Karpas-422 (cell line): ENCODE data around the gene WDR62. TPM values are rescaled to one million over a fixed set of nuclear protein-coding genes. Genes with fewer than 3 reads are reported as not detected.

Experiments used
- DNase-seq: peaks from one replicate; pipeline ENCODE4 v3.0.0-alpha.2; 2015
- H2AFZ ChIP-seq: fragments of 200-600 bp; sonication (generic); 2 replicates; pipeline ENCODE4 v1.6.1; 2014; ENCODE audit warnings: antibody characterized with exemption, low read length, mixed read lengths
- H3K27ac ChIP-seq: fragments of 200-600 bp; sonication (generic); 2 replicates; pipeline ENCODE4 v1.5.1; 2014; ENCODE audit warnings: mild to moderate bottlenecking, low read length, moderate library complexity
- H3K27me3 ChIP-seq: fragments of 200-600 bp; sonication (generic); 2 replicates; pipeline ENCODE4 v1.6.1; 2014; ENCODE audit warnings: low read length, mixed read lengths
- H3K36me3 ChIP-seq: fragments of 200-600 bp; sonication (generic); 2 replicates; pipeline ENCODE4 v1.6.1; 2014; ENCODE audit warnings: low read length, mixed read lengths; ENCODE audit not compliant: insufficient read depth
- H3K4me1 ChIP-seq: fragments of 200-600 bp; sonication (generic); 2 replicates; pipeline ENCODE4 v1.6.1; 2014; ENCODE audit warnings: mild to moderate bottlenecking, low read length, mixed read lengths
- H3K4me2 ChIP-seq: fragments of 200-600 bp; sonication (generic); 2 replicates; pipeline ENCODE4 v1.6.1; 2014; ENCODE audit warnings: low read length, low read depth, mild to moderate bottlenecking; ENCODE audit not compliant: poor library complexity, severe bottlenecking
- H3K4me3 ChIP-seq: fragments of 200-600 bp; sonication (generic); 2 replicates; pipeline ENCODE4 v1.5.1; 2014; ENCODE audit warnings: mild to moderate bottlenecking, antibody characterized with exemption, low read length, mixed read lengths
- H3K79me2 ChIP-seq: fragments of 200-600 bp; sonication (generic); 2 replicates; pipeline ENCODE4 v1.6.1; 2014; ENCODE audit warnings: mild to moderate bottlenecking, low read length, mixed read lengths
- H3K9ac ChIP-seq: fragments of 200-600 bp; sonication (generic); 2 replicates; pipeline ENCODE4 v1.6.0; 2014; ENCODE audit warnings: low read length
- H3K9me2 ChIP-seq: fragments of 200-600 bp; sonication (generic), shearing (Covaris generic); replicated peaks from 2 replicates; pipeline ENCODE4 v1.6.0; 2014; ENCODE audit warnings: mild to moderate bottlenecking, low read length, moderate library complexity; ENCODE audit not compliant: insufficient read depth
- H3K9me3 ChIP-seq: fragments of 300-700, 200-600 bp; sonication (generic); 2 replicates; pipeline ENCODE4 v1.6.1; 2014; ENCODE audit warnings: low read length, mixed read lengths
- H4K20me1 ChIP-seq: fragments of 200-600 bp; sonication (generic); 2 replicates; pipeline ENCODE4 v1.6.1; 2014; ENCODE audit warnings: mild to moderate bottlenecking, antibody characterized with exemption, low read length, low read depth; ENCODE audit not compliant: insufficient read depth
- total RNA-seq: library from RNA; depleted of rRNA; stranded (reverse); fragments of >200 nt; shearing (Covaris generic); gene quantifications from 2 replicates; pipeline ENCODE4 v1.2.3, GENCODE V29; 2014; ENCODE audit warnings: low replicate concordance

WDR62 gene
- total RNA-seq, 1 experiment from 2014 or later, result 9.4 TPM

DNA sequence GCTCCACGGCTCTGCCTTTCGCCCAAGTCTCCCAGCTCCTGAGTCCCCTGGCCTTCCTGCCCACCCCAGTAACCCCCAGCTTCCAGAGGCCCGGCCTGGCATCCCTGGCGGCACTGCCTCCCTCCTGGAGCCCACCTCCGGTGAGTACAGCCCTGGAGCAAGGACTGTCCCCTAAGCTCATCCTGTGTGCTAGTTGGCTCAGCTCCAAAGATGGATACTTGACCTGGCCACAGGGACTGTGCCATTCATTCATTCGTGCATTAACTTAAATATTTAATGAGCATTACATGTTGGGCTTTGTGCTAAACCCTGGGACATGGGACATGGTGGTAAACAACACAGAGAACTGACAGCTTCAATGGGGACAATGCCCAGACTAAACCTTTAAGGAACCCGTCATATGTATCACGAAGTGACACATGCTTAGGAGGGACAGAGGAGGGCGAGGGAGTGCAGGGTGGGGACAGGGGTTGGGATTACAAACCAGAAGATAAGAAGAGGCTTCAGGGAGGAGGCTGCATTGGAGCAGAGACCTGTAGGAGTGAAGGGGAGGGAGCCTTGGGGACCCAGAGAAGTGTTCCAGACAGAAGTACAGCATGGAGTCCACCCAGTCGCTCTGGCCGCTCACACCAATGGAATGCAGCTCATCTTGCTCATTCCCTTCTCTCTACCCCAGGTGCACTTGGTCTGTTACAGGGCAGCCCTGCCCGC lies 49.3 kb downstream of the WDR62 start:
- Histone ChIP-seq H3K9me3 (no peaks in the 10 kb centered on the region), H3K4me2 (no peak overlapping the region), H3K4me3 (no peak overlapping the region), H2AFZ (no peak overlapping the region), H3K27me3 (no peaks in the 10 kb centered on the region), H3K4me1 (peaks cover 15% of the 10 kb centered on the region), H3K9me2 (no peaks in the 10 kb centered on the region), H3K27ac (no peak overlapping the region), H4K20me1 (peaks cover 19% of the 10 kb centered on the region), H3K79me2 (no peaks in the 10 kb centered on the region), H3K36me3 (peaks cover 25% of the 10 kb centered on the region), H3K9ac (no peak overlapping the region)
- no peak for DNase-seq

DNA sequence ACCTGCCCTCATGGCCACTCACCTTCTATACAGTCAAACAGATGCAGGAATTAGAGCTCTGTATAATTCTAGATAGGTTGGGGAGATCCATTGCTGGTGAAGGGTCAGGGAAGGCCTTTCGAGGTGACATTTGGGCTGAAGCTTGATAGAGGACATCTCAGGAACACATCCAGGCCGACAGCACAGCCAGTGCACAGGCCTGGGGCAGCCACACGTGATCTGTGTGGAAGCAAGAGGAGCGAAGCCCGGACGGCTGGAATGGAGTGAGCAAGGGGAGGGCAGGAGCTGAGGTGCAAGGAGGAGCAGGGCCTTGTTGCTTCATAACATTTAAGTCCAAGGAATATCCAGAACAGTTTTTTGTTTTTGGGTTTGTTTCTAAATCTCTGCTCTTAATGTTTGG lies 51.7 kb downstream of the WDR62 start:
- no peak overlapping the region for H3K4me3 ChIP-seq
- H3K9ac ChIP-seq, result no peak overlapping the region
- no peaks in the 10 kb centered on the region for H3K79me2 ChIP-seq
- no peaks in the 10 kb centered on the region for H3K9me3 ChIP-seq
- no peaks in the 10 kb centered on the region for H3K9me2 ChIP-seq
- no peak overlapping the region for H2AFZ ChIP-seq
- H3K4me2 ChIP-seq, result no peak overlapping the region
- no peaks in the 10 kb centered on the region for H3K27me3 ChIP-seq
- peaks cover 26% of the 10 kb centered on the region for H4K20me1 ChIP-seq
- peaks cover 28% of the 10 kb centered on the region for H3K4me1 ChIP-seq
- no peak overlapping the region for H3K27ac ChIP-seq
- no peak for DNase-seq
- H3K36me3 ChIP-seq, result peaks cover 21% of the 10 kb centered on the region

DNA sequence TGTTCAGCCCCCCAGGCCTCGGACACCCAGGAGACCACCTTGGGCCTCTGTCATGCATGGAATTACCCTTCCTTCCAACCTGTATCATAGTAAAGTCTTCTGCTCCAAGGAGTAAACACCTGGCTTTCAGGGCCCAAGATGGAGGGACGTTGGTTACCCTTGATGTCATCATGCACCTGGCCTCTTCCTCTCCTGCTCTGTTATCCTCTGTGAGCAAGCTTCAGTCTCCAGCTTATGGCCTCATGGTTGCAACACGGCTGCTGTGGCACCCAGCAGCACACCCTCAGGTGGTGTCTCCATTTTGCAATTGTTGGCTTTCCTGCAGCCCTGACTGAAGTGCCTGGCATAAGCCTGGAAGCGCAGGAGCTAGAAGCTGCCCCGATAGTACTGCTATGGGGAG lies 52.3 kb downstream of the WDR62 start:
- no peak overlapping the region for H3K4me2 ChIP-seq

DNA sequence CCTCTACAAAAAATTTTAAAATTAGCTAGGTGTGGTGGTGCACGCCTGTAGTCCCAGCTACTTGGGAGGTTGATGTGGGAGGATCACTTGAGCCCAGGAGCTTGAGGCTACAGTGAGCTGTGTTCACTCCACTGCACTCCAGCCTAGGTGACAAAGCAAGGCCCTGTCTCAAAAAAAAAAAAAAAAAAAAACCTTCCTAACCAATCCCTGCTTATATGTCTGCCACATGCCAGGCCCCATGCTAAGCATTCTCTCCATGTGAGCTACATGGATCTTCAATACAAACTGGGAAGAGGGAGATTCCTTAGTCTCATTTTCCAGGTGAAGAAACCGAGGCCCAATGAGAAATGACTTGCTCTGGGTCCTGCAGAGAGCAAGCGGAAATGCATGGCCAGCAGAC lies 54.0 kb downstream of the WDR62 start:
- no peak overlapping the region for H3K9ac ChIP-seq
- no peaks in the 10 kb centered on the region for H3K9me2 ChIP-seq
- peaks cover 20% of the 10 kb centered on the region for H3K36me3 ChIP-seq
- peaks cover 41% of the 10 kb centered on the region for H4K20me1 ChIP-seq
- no peak overlapping the region for H3K4me3 ChIP-seq
- H3K79me2 ChIP-seq, result peaks cover 1% of the 10 kb centered on the region; the same call in 1 of the 2 replicates
- no peak for DNase-seq
- peaks cover 37% of the 10 kb centered on the region for H3K4me1 ChIP-seq
- no peak overlapping the region for H2AFZ ChIP-seq
- H3K4me2 ChIP-seq, result no peak overlapping the region
- H3K27me3 ChIP-seq, result no peaks in the 10 kb centered on the region
- H3K27ac ChIP-seq, result no peak overlapping the region
- H3K9me3 ChIP-seq, result no peaks in the 10 kb centered on the region

More for the DNA sequence above, 52.3 kb downstream of the WDR62 start:
- peaks cover 27% of the 10 kb centered on the region for H4K20me1 ChIP-seq
- no peaks in the 10 kb centered on the region for H3K27me3 ChIP-seq
- H3K79me2 ChIP-seq, result no peaks in the 10 kb centered on the region
- H2AFZ ChIP-seq, result no peak overlapping the region
- H3K27ac ChIP-seq, result no peak overlapping the region
- no peaks in the 10 kb centered on the region for H3K9me3 ChIP-seq
- H3K4me3 ChIP-seq, result no peak overlapping the region
- no peak for DNase-seq
- H3K36me3 ChIP-seq, result peaks cover 21% of the 10 kb centered on the region
- no peaks in the 10 kb centered on the region for H3K9me2 ChIP-seq
- peaks cover 33% of the 10 kb centered on the region for H3K4me1 ChIP-seq
- H3K9ac ChIP-seq, result no peak overlapping the region

DNA sequence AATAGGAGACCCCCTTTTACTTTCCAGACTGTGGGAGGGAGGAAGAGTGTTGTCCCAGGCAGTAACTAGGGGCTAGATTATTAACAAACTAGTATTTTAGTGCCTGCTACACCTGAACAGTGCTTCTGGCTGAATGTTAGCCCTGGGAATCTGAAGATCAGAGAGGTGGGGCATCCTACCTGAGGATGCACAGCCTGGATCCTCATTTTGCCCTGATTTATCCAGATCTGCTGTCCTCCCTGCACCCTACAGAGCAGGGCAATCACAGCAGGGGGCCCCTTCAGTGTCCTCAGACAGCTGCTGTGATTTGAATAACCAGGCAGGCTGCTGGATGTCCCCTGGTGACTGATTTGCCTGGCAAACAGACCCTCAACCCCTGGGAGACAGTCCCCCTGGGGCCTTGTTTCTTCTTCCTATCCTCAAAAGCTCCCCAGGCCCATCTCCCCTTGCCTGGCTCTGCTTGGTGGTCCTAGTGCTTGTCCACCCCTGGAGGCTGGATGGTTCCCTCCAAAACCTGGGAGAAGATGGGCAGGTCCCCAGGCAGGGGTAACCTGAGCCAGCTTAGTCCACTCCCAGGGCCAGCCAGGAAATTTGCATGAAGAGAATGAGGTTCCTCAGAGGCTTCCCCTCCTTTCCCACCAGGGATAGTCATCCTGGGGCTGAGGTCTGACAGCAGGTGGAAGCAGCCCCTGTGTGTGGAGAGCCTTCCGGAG lies 55.9 kb downstream of the WDR62 start, which contains the start of gene OVOL3:
TSS of gene OVOL3 (plus strand) at position 657 of the 713 bp plus-strand sequence. CDS start 60 bp downstream, outside the sequence.
- Histone ChIP-seq H3K36me3 (peaks cover 6% of the 10 kb centered on the region; the same call in 1 of the 2 replicates), H2AFZ (no peak within 1 kb of the TSS), H3K4me1 (peaks cover 50% of the 10 kb centered on the region), H3K9ac (peak within 1 kb of the TSS; percentile 57), H3K9me2 (no peaks in the 10 kb centered on the region), H3K4me2 (peak within 1 kb of the TSS; percentile 77), H4K20me1 (peaks cover 43% of the 10 kb centered on the region), H3K4me3 (peak within 1 kb of the TSS; percentile 59), H3K27ac (peak within 1 kb of the TSS; percentile 87), H3K79me2 (peaks cover 9% of the 10 kb centered on the region; the same call in 1 of the 2 replicates), H3K27me3 (no peaks in the 10 kb centered on the region), H3K9me3 (no peaks in the 10 kb centered on the region)
- peak; percentile 95 for DNase-seq

DNA sequence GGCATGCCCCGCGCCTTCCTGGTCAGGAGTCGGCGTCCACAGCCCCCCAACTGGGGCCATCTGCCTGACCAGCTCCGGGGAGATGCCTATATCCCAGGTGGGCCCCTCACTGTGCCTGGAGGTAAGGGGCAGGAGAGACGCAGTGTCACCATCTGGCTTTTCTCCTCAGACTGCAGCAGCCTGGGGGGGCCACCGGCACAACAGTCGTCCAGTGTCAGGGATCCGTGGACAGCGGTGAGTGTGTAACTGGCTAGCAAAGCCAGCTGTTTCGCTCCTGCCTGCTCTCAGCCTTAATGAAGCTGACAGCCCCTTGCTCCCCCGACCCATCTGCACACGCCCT lies 56.5 kb downstream of the WDR62 start:
- peaks cover 6% of the 10 kb centered on the region; the same call in 1 of the 2 replicates for H3K36me3 ChIP-seq
- H3K9me2 ChIP-seq, result no peaks in the 10 kb centered on the region
- H3K27me3 ChIP-seq, result no peaks in the 10 kb centered on the region
- H4K20me1 ChIP-seq, result peaks cover 43% of the 10 kb centered on the region
- no peaks in the 10 kb centered on the region for H3K9me3 ChIP-seq
- H3K4me3 ChIP-seq, result peak overlapping the region; percentile 59
- H3K9ac ChIP-seq, result peak overlapping the region; percentile 57
- no peak overlapping the region for H2AFZ ChIP-seq
- no peak for DNase-seq
- H3K27ac ChIP-seq, result peak overlapping the region; percentile 87
- peaks cover 53% of the 10 kb centered on the region for H3K4me1 ChIP-seq
- H3K4me2 ChIP-seq, result peak overlapping the region; percentile 77
- H3K79me2 ChIP-seq, result peaks cover 10% of the 10 kb centered on the region; the same call in 1 of the 2 replicates

DNA sequence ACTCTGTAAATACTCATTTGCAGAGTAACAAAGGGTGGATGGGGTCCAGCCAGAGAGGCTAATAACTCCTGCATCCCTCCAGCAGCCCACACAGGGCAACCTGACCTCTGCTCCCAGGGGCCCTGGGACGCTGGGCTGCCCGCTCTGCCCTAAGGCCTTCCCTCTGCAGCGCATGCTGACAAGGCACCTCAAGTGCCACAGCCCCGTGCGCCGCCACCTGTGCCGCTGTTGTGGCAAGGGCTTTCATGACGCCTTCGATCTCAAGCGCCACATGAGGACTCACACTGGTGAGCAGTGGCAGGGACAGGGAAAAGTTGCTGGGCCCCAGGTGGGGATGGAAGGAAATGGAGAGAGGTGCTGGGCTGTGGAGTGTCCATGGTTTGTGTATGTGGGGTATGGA lies 58.0 kb downstream of the WDR62 start:
- H3K36me3 ChIP-seq, result peaks cover 9% of the 10 kb centered on the region; the same call in 1 of the 2 replicates
- no peak for DNase-seq
- H3K9me3 ChIP-seq, result no peaks in the 10 kb centered on the region
- no peaks in the 10 kb centered on the region for H3K27me3 ChIP-seq
- no peak overlapping the region for H3K27ac ChIP-seq
- no peak overlapping the region for H3K9ac ChIP-seq
- no peak overlapping the region for H2AFZ ChIP-seq
- no peak overlapping the region for H3K4me3 ChIP-seq
- no peak overlapping the region for H3K4me2 ChIP-seq
- peaks cover 20% of the 10 kb centered on the region for H3K79me2 ChIP-seq
- peaks cover 36% of the 10 kb centered on the region for H4K20me1 ChIP-seq
- peaks cover 60% of the 10 kb centered on the region for H3K4me1 ChIP-seq
- H3K9me2 ChIP-seq, result no peaks in the 10 kb centered on the region

DNA sequence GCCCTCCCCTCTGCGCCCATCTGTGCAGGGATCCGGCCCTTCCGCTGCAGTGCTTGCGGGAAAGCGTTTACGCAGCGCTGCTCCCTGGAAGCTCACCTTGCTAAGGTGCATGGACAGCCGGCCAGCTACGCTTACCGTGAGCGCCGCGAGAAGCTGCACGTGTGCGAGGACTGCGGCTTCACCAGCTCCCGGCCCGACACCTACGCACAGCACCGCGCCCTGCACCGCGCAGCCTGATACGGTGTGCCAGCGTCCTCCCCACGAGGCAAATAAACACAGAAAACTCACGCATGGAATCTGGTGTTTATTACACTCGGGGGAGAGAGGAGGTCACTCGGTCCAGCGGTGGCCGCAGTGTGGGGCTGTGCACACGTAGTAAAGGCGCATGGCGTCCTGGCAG lies 58.7 kb downstream of the WDR62 start:
- Histone ChIP-seq H3K4me1 (peaks cover 60% of the 10 kb centered on the region), H3K9me2 (no peaks in the 10 kb centered on the region), H3K79me2 (peaks cover 25% of the 10 kb centered on the region), H2AFZ (no peak overlapping the region), H4K20me1 (peaks cover 32% of the 10 kb centered on the region; the same call in 1 of the 2 replicates), H3K27ac (no peak overlapping the region), H3K4me3 (peak overlapping the region; percentile 93), H3K9me3 (no peaks in the 10 kb centered on the region), H3K9ac (peak overlapping the region; percentile 86), H3K4me2 (peak overlapping the region; percentile 98), H3K27me3 (no peaks in the 10 kb centered on the region), H3K36me3 (peaks cover 9% of the 10 kb centered on the region; the same call in 1 of the 2 replicates)
- DNase-seq, result no peak
